GM12865 (cell line): ENCODE measurements around the gene IRS4.

Experiments used
- DNase-seq: peaks from one replicate; pipeline ENCODE4 v3.0.0; 2010; ENCODE audit warnings: low read depth
- H3K4me3 ChIP-seq: 2 replicates; pipeline ENCODE4 v1.5.1; 2011; ENCODE audit warnings: mild to moderate bottlenecking, low read depth, low read length, control low read depth
- CTCF ChIP-seq: IDR thresholded peaks from 2 replicates; pipeline ENCODE4 v1.5.1; 2011; ENCODE audit warnings: low read length, control low read depth, low read depth, inconsistent platforms; ENCODE audit not compliant: insufficient read depth; ENCODE audit errors: missing control alignments

IRS4 gene

GRCh38 chrX:108736509-108737479 lies at the start of gene IRS4:
TSS of gene IRS4 (minus strand) at chrX:108736563.
- no peak for DNase-seq
- no peak within 1 kb of the TSS for H3K4me3 ChIP-seq
- no peak for TF ChIP-seq CTCF

DNA sequence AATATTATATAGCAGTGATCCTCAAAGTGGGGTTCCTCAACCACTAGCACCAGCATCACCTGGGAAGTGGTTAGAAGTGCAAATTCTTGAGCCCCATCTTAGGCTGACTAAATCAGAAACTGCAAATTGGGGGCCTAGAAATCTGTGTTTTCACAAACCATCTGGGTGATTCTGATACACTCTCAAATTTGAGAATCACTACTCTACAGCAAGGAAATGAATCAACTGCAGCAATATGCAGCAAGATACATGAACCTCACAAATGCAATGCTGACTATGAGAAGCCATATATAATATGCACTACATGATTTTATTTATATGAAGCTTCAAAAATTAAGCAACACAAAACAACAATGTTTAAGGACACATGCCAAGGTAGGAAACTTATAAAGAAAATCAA lies 36.2 kb upstream of the IRS4 start:
- no peak overlapping the region for H3K4me3 ChIP-seq
- no peak for DNase-seq
- no peak for TF ChIP-seq CTCF

DNA sequence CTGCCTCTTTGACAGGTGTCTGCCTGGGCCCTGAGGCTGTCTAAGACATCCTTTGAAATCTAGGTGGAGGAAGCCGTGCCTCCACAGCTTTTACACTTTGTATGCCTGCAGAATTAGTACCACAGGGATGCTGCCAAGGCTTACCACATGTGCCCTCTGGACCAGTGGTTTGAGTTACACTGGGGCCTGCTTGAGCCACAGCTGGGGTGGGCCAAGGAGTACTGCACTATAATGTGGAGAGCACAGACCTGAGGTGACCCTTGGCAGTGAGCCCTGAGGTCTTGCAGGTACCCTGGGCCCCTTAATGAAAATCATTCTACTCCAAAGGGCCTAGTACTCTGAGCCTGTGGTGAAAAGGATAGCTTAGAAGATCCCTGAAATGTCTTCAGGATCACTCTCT lies 27.2 kb upstream of the IRS4 start:
- no peak for TF ChIP-seq CTCF
- no peak overlapping the region for H3K4me3 ChIP-seq

GRCh38 chrX:108740299-108740774 lies 4.0 kb upstream of the IRS4 start:
- no peak for DNase-seq
- no peak overlapping the region for H3K4me3 ChIP-seq
- no peak for TF ChIP-seq CTCF

More for the DNA sequence above, 27.2 kb upstream of the IRS4 start:
- no peak for DNase-seq

GRCh38 chrX:108737754-108738153 lies 1.4 kb upstream of the IRS4 start:
- TF ChIP-seq CTCF: no peak
- DNase-seq: no peak
- no peak overlapping the region for H3K4me3 ChIP-seq

DNA sequence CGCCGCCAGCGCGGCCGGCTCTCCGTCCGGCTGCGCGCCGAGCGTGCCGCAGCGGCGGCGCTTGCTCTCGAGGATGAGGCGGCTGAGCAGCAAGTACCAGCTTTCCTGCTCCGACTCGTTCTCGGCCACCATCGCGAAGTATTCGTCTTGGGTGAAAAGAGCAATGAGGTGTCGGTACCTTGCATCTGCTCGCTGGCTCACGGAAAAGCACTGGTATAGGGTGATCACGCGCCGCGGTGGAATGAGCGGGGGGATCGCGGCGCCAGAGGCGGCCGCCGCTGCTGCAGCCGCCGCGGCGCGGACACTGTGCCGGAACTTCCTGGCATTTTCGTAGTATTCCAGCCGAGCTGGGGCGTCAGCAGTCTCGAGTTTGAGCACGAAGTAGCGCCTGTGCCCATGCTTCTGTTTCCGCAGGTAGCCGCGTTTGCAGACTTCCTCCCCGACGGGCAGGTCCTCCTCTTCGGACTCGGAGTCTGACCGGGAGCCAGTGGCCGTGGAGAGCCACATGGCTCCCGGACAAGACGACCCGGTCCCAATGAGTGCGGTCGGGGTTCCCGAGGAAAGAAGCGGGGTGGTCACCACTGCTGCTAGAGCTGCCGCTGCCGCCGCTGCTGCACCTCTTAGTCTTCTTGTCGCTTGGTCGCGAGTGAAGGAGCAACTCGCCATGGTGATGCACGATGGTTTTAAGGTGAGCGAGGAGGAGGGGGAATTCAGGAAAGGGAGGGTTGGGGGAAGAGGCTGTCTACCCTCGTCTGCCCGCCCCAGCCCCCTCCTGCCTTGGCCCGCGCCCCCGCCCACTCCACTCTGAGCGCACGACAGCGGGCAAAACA lies 469 bp downstream of the IRS4 start:
- H3K4me3 ChIP-seq: no peak overlapping the region
- TF ChIP-seq CTCF: no peak
- DNase-seq: no peak
